Ecto neural progenitor cell (in vitro differentiated cells): Measurements from ENCODE around the gene FRMD4B.
A peak's percentile ranks its signal among the peaks of the same experiment; 100 is the strongest.

ENCODE experiments used
- DNase-seq: peaks from one replicate; pipeline ENCODE4 v3.0.0-alpha.2; 2018; ENCODE audit warnings: low spot score

The FRMD4B gene

GRCh38 chr3:69166446-69166845, 219.4 kb downstream of the FRMD4B start:
- DNase-seq: no peak

GRCh38 chr3:69165744-69166143, 220.1 kb downstream of the FRMD4B start:
- DNase-seq: no peak

DNA sequence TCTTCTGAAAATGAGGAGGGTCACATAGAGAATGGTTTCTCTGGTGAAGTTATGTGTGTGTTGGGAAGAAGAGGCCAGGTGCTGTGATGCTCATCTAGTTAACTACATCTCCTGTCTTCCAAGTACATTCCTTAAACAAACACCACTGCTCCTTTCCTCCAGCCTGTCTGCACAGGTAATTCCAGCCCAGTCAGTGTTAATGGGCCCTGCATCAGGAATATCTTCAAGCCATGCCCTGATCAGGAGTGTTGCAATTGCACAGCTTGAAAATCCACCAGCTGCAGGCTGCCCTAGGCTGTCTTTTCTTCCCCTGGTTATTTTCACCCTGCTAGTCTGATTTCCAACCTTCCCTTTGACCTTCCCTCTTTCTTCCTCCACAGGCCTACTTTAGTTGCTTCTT, 221.6 kb downstream of the FRMD4B start:
- no peak for DNase-seq

GRCh38 chr3:69162308-69162980, 223.4 kb downstream of the FRMD4B start:
- DNase-seq: no peak

DNA sequence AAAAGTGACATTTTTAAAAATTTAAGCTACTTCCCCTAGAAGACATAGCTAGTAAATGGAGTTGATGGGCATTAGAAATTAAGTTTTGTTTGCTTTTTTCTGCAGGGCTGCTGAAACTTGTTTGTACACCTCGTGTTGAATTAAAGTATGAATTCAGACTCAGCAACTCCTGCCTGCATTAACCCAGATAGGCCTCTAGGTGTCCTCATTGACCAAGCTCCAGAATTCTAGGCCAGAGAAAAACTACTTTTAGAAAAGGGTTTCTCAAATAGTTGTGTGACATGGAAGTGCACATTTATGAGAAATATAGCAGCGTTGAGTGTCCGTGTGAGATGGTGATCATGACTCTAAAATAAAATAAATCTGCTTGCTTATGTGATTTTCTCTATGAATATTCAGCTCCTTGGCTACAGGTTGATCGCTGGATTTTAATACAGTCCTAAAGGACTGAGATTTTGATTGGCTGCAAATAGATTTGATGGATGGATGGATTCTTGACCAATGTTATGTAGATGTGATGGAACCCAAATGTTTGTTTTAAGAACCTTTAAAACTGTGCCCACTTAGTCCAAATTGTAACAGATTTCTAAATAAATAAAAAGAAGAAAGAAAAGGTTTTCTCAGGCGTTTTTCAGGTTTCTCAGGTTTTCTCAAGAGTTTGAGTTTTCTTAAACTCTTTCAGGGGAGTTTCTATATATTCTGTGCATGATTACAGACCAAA, 224.1 kb downstream of the FRMD4B start:
- DNase-seq: no peak

- no peak for DNase-seq
Observed at GRCh38 chr3:69160525-69160924, 225.4 kb downstream of the FRMD4B start.

DNA sequence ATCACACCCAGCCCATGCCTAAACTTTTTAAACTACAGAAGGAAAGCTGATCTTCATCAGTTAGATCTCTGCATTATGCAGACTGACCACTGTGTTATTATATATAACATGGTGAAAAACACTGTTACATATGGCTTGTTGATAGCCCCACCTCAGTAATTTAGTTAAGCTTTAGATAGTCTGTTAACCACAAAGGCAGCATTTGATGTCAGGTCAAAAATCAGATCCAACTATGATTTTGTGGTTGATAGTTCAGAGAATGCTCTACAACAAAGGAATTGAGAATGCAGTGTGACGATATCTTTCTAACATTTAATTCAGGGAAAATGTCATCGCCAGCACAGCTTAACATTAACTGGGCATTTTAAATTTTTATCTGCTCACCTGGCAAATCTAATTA, 225.8 kb downstream of the FRMD4B start:
- DNase-seq: no peak

DNA sequence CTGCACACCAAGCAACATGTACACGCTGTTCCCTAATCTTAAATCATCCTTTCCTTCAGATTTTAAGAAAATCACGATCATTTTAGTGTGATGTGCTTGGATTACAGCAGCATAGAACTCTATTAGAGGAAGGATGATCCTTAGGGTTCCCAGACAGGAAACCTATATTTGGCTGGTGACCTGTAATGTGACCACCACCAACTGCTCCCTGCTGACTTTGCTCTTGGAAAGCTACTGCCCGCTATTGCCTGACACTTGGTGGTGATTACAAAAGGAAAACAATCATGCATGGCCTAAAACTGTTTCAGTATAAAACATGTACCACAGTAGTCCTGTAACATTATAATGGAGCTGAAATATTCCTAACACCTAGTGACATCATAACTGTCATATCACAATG, 236.3 kb downstream of the FRMD4B start:
- DNase-seq: no peak

- DNase-seq: no peak
Observed at GRCh38 chr3:69145688-69146087, 240.2 kb downstream of the FRMD4B start.

GRCh38 chr3:69144631-69145245, 241.2 kb downstream of the FRMD4B start:
- peak; percentile 47 for DNase-seq

- DNase-seq: no peak
Observed at GRCh38 chr3:69143612-69144011, 242.3 kb downstream of the FRMD4B start.

DNA sequence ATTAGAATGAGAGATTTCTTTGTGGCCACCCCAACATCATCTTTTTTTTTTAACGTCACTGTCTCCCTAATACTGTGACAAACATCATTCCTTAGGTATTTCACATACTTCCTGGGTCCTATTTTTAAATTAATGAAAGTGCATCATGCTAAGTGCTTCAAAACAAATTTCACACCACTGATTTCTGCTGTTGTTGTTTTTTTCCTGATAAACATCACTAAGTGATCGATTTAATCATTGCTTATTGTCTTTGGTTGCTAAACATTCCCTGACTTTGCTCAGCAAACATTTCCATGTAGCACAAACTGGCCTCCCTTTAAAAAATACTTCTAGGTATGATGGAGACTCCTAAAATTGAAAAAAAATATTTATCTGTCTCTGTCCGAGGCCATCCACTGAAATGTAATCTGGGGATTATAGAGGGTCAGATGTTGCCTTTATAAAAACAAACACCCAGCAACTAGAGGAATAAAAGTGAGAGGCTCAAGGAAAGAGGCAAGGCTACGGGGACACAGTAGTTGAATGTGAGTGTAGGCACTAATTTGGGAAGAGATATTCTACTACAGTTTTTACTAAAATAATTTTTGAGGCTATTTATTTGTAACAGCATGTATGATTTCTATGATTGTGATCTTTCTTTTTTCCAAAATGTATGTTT, 243.0 kb downstream of the FRMD4B start:
- DNase-seq: no peak

DNA sequence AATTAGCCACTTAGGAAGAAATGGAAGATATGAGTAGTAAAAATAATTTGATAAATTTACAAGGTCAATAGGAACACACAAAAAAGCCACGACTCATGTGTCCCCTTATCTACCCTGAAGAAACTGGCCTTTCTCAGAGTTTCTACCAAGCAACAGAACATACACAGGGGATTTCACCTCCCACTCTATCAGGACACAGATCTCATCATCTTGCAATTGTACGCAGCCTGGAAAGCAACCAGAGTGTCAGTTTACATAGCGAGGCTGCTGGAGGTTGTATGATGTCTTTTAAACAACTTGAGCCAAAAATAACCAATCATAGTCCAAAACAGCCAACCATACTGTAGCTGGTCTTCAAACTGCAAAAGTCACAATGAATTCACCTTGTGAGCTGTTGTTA, 243.8 kb downstream of the FRMD4B start:
- no peak for DNase-seq

DNA sequence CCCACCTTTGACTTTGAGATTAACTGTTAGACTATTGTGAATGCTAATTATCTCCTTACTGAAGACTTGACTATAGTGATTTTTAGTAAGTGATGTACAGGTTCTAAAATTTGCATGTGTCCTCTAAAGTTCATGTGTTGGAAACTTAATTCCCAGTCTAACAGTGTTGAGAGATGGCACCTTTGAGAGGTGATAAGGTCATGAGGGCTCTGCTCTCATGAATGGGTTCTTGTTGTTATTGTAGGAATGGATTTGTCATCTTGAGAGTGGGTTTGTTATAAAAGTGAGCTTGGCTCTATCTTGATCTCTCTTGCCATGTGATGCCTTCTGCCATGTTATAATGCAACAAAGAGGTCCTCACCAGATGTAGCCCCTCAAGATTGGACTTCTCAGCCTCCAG, 244.6 kb downstream of the FRMD4B start:
- no peak for DNase-seq

DNA sequence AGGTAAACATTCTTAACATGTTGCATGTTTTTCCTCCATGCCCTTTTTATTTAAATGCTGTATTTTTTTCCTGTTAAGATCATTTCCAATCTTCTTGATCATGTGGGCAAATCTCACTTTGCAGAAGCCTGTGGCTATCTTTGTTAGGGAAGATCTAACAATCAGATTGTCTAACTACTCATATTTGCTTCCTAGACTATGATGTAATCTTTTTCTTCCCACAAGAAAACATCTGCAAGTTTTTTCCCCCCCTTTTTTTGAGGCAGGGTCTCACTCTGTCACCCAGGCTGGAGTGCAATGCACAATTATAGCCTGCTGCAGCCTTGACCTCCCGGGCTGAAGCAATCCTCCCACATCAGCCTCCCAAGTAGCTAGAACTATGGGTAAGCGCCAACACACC, 248.5 kb downstream of the FRMD4B start:
- no peak for DNase-seq

DNA sequence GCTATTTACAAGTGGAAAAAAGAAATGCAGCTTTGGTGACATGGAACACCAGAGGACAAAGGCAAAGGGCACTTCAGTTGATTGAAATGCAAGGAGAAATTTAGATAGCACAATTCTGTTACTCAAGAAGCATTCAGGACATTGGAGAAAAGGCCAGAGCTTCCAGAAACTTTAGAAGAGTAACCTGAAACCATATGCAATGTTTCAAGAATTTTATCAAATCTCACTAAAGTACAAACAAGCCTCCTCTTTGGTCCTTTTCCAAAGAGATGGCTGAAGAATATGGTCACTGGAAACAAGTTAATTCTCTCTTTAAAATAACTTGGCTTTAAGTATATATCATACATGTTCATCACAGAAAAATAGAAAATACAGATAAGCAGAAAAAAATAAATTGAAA, 248.9 kb downstream of the FRMD4B start:
- no peak for DNase-seq

GRCh38 chr3:69130689-69131088, 255.2 kb downstream of the FRMD4B start:
- no peak for DNase-seq

GRCh38 chr3:69129531-69129930, 256.4 kb downstream of the FRMD4B start:
- no peak for DNase-seq

DNA sequence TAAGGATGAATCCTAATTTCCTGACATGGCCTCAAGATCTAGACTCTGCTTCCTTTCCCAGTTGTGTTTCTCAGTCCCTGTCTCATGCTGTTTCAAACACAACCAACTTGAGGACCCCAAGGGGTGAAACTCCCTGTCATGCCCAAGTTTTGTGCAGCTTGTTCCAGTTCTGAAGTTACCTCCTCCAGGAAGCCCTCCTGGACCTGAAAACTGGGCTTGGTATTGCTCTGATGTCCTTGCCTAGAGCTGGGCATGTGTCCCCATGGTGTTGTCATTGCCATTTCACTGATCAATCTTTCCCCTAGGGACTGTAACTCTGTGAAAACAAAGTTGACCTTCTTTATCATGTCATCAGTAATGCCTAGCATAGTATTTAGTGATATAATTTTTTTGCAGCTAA, 257.4 kb downstream of the FRMD4B start:
- no peak for DNase-seq

DNA sequence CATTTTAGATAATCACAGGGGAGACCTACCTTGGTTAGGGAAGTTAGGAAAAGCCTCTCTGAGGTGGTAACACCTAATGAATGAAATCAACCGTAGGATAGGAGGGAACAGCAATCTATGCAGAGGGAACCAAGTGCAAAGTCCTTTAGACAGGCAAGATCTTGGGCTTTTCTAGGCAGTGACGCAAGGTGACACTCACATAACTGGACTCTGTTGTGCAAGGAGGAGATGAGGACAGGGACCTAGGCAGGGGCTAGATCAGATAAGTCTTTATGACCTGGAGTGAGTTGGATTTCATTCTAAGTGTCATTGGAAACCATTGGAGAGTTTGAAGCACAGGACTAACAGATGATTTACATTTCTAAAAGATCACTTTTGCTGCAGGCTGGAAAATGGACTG, 258.9 kb downstream of the FRMD4B start:
- DNase-seq: no peak

- no peak for DNase-seq
Observed at GRCh38 chr3:69126216-69126615, 259.7 kb downstream of the FRMD4B start.

DNA sequence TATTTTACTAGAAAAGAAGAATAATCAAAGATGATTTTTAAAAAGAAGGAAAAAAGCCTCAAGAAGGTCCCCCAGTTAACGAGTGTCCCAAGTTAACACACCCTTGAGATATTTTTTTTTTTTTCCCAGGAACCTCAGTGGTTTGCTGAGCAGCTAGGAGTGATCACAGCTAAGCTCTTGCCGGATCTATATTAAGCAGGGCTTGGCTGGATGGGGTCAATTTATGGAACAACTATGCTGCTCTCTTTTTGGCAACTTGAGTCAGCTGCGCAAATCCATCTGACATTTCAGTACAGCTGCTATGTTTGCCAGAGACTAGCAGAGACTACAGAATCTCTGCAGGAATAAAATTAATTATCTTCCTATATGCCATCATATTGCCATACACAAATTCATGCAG, 263.5 kb downstream of the FRMD4B start, which contains the start of gene LMOD3:
LMOD3 (minus strand) TSS at position 193 of the 400 bp plus-strand sequence. CDS start 209 bp downstream, outside the sequence.
- DNase-seq: no peak

GRCh38 chr3:69121950-69122349, 263.9 kb downstream of the FRMD4B start:
- DNase-seq: no peak
